ENCODE data around the gene PAX7. TPM values are rescaled to one million over a fixed set of nuclear protein-coding genes. Genes with fewer than 3 reads are reported as not detected.

PAX7 gene
- total and polyA plus RNA-seq, 4 donors: 0.03 TPM; not detected in 3

- DNase-seq: no peak
- TF ChIP-seq CTCF (IDR thresholded peaks at IDR 0.05; ENCODE audit: control extremely low read depth, extremely low read depth): no peak
- Histone ChIP-seq H3K9me3 (ENCODE audit: control insufficient read depth in 4 of 4, insufficient read depth in 3 of 4, low read length in 3 of 4) (no peaks in the 10 kb centered on the region), H3K4me1 (ENCODE audit: control insufficient read depth in 5 of 5, insufficient read depth in 5 of 5, low read length in 5 of 5) (peaks cover 0 to 8% (median 0%) of the 10 kb centered on the region in 5 donors), H3K36me3 (ENCODE audit: control insufficient read depth in 4 of 4, insufficient read depth in 4 of 4, low read length in 4 of 4) (no peaks in the 10 kb centered on the region), H3K4me3 (no peak overlapping the region), H3K27me3 (ENCODE audit: control insufficient read depth in 3 of 3, insufficient read depth in 3 of 3, low read length in 2 of 3) (peaks cover 7 to 83% (median 63%) of the 10 kb centered on the region in 3 donors), H3K9ac (ENCODE audit: insufficient read depth in 1 of 2, low read length in 2 of 2) (no peak overlapping the region), H3K27ac (ENCODE audit: low read depth in 1 of 2, low read length in 1 of 2) (no peak overlapping the region)
- WGBS, 2 donors: 12 to 13% methylated on average over 1 of the region's 1 CpG
- ATAC-seq (ENCODE audit: insufficient read depth, low FRiP score): no peak
These were observed 22.1 kb downstream of the PAX7 start for GRCh38 chr1:18652791-18653190.

DNA sequence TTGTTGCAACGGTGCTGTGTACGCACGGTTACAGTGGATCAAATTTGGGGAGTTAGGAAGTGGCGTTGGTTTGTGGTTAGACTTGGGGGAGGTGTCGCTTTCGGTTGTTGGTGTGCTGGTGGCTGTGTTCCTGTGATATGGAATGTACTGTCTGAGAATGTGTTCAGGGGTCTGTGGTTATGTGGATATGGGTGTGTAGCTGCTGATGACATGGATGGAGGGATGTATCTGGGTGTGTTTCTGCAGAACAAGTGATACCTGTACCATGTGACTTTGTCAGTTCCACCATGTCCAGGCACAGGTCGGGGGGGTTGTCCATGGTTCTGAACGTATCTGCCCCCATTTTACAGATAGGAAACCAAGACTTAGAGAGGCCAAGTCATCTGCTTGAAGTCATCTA, 22.7 kb downstream of the PAX7 start:
- ATAC-seq (ENCODE audit: insufficient read depth, low FRiP score): no peak
- TF ChIP-seq CTCF (IDR thresholded peaks at IDR 0.05; ENCODE audit: control extremely low read depth, extremely low read depth): no peak
- H3K27me3 ChIP-seq (ENCODE audit: control insufficient read depth in 3 of 3, insufficient read depth in 3 of 3, low read length in 2 of 3): peaks cover 6 to 80% (median 58%) of the 10 kb centered on the region in 3 donors

DNA sequence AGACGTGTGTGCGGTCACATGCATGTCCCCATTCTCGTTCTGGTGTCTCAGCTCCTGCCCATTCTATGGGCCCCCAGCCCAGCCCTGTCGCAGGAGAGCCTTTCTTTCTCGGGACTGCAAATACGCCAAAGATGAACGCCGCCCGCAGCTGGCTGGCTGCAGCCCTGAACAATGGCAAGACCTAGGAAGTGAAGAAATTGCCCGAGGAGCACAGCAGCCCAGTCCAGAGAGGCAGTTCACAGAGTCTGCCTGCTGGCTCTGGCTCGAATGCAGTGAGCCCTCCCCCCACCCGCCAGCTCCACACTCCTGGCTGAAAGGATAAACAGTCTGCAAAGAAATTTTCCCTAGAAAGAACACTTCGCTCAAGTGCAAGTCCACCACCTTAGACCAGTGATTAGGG, 23.3 kb downstream of the PAX7 start:
- Histone ChIP-seq H3K9ac (ENCODE audit: insufficient read depth in 1 of 2, low read length in 2 of 2) (no peak overlapping the region), H3K27me3 (ENCODE audit: control insufficient read depth in 3 of 3, insufficient read depth in 3 of 3, low read length in 2 of 3) (peaks cover 8 to 81% (median 52%) of the 10 kb centered on the region in 3 donors), H3K4me1 (ENCODE audit: control insufficient read depth in 5 of 5, insufficient read depth in 5 of 5, low read length in 5 of 5) (peaks cover 0 to 8% (median 0%) of the 10 kb centered on the region in 5 donors), H3K4me3 (no peak overlapping the region), H3K9me3 (ENCODE audit: control insufficient read depth in 4 of 4, insufficient read depth in 3 of 4, low read length in 3 of 4) (no peaks in the 10 kb centered on the region), H3K36me3 (ENCODE audit: control insufficient read depth in 4 of 4, insufficient read depth in 4 of 4, low read length in 4 of 4) (no peaks in the 10 kb centered on the region), H3K27ac (ENCODE audit: low read depth in 1 of 2, low read length in 1 of 2) (no peak overlapping the region)
- WGBS, 2 donors: 14 to 19% methylated on average over 13 of the region's 13 CpGs
- TF ChIP-seq CTCF (IDR thresholded peaks at IDR 0.05; ENCODE audit: control extremely low read depth, extremely low read depth): no peak
- ATAC-seq (ENCODE audit: insufficient read depth, low FRiP score) (no peak), DNase-seq (peak in 2 of 3 donors; percentile 10 to 36)

More for the DNA sequence above, 22.7 kb downstream of the PAX7 start:
- 23 to 46% methylated on average over 8 of the region's 8 CpGs for WGBS, 2 donors
- H3K9ac ChIP-seq (ENCODE audit: insufficient read depth in 1 of 2, low read length in 2 of 2): no peak overlapping the region
- DNase-seq: no peak
- H3K9me3 ChIP-seq (ENCODE audit: control insufficient read depth in 4 of 4, insufficient read depth in 3 of 4, low read length in 3 of 4): no peaks in the 10 kb centered on the region
- no peak overlapping the region for H3K4me3 ChIP-seq
- peaks cover 0 to 8% (median 0%) of the 10 kb centered on the region in 5 donors for H3K4me1 ChIP-seq (ENCODE audit: control insufficient read depth in 5 of 5, insufficient read depth in 5 of 5, low read length in 5 of 5)
- H3K27ac ChIP-seq (ENCODE audit: low read depth in 1 of 2, low read length in 1 of 2): no peak overlapping the region
- H3K36me3 ChIP-seq (ENCODE audit: control insufficient read depth in 4 of 4, insufficient read depth in 4 of 4, low read length in 4 of 4): no peaks in the 10 kb centered on the region

DNA sequence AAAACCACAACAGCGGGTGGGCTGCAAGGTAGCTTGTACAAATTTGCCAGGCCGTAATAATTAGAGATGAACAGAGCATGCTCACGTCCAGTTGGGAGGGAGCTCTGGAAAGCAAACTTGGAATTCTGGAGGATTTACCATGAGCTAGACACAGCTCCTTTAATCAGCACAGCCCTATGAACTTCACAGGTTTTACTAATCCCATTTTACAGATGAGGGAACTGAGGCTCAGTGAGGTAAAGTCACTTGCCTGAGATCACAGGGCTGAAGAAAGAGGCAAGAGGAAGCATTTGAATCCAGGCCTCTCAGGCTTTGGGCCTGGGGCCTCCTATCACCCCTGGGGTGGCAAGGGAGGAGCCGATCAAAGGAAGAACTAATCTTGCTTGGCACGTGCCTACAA, 24.0 kb downstream of the PAX7 start:
- peaks cover 0 to 8% (median 0%) of the 10 kb centered on the region in 5 donors for H3K4me1 ChIP-seq (ENCODE audit: control insufficient read depth in 5 of 5, insufficient read depth in 5 of 5, low read length in 5 of 5)
- H3K27me3 ChIP-seq (ENCODE audit: control insufficient read depth in 3 of 3, insufficient read depth in 3 of 3, low read length in 2 of 3): peaks cover 8 to 78% (median 45%) of the 10 kb centered on the region in 3 donors
- H3K27ac ChIP-seq (ENCODE audit: low read depth in 1 of 2, low read length in 1 of 2): no peak overlapping the region
- ATAC-seq (ENCODE audit: insufficient read depth, low FRiP score) (no peak), DNase-seq (no peak)
- TF ChIP-seq CTCF (IDR thresholded peaks at IDR 0.05; ENCODE audit: control extremely low read depth, extremely low read depth): no peak
- 84 to 88% methylated on average over 5 of the region's 5 CpGs for WGBS, 2 donors
- no peaks in the 10 kb centered on the region for H3K9me3 ChIP-seq (ENCODE audit: control insufficient read depth in 4 of 4, insufficient read depth in 3 of 4, low read length in 3 of 4)
- H3K9ac ChIP-seq (ENCODE audit: insufficient read depth in 1 of 2, low read length in 2 of 2): no peak overlapping the region
- no peak overlapping the region for H3K4me3 ChIP-seq
- no peaks in the 10 kb centered on the region for H3K36me3 ChIP-seq (ENCODE audit: control insufficient read depth in 4 of 4, insufficient read depth in 4 of 4, low read length in 4 of 4)
